IMR-90 (cell line): ENCODE measurements around the gene SLC9A7. TPM values are rescaled to one million over a fixed set of nuclear protein-coding genes. Genes with fewer than 3 reads are reported as not detected.

Source experiments
- ATAC-seq: fragments of 200-7000 bp; cut with Tn5 transposase; 2 replicates; pipeline ENCODE4 v1.9.1; 2020; ENCODE audit warnings: low read depth, mild to moderate bottlenecking, moderate library complexity
- BruUV-seq: library from RNA; stranded (reverse); fragments of 400-500 nt; replicated peaks from 2 replicates; lab custom pipeline; 2021; lab: Mats Ljungman, UMichigan
- CTCF ChIA-PET: fragments of 300-600 bp; formaldehyde crosslinking; extraction: SDS; loops from one replicate; lab custom pipeline; 2021; ENCODE audit warnings: antibody characterized with exemption; lab: Yijun Ruan, JAX
- POLR2A ChIA-PET: fragments of 300-600 bp; sonication (Branson Sonifier 250); formaldehyde crosslinking; loops from one replicate; lab custom pipeline; 2022; ENCODE audit warnings: antibody characterized with exemption; ENCODE audit not compliant: unreplicated experiment; lab: Charles Lee
- DNase-seq: peaks from one replicate; pipeline ENCODE4 v3.0.0; 2013
- H2AFZ ChIP-seq: replicated peaks from 2 replicates; pipeline ENCODE3; 2013; ENCODE audit warnings: low read length, mild to moderate bottlenecking; ENCODE audit not compliant: poor library complexity
- H2AK5ac ChIP-seq: 2 replicates; pipeline ENCODE4 v1.6.1; 2013; ENCODE audit warnings: low read depth, low read length, inconsistent platforms
- H2AK9ac ChIP-seq: replicated peaks from 2 replicates; pipeline ENCODE3; 2013; ENCODE audit warnings: mild to moderate bottlenecking, low read depth, low read length, moderate library complexity; ENCODE audit not compliant: poor library complexity
- H2BK120ac ChIP-seq: 2 replicates; pipeline ENCODE4 v1.6.1; 2013; ENCODE audit warnings: low read depth, low read length, inconsistent platforms
- H2BK15ac ChIP-seq: 3 replicates; pipeline ENCODE4 v1.6.1; 2013; ENCODE audit warnings: low read depth, low read length, inconsistent platforms
- H2BK20ac ChIP-seq: 2 replicates; pipeline ENCODE4 v1.6.1; 2013; ENCODE audit warnings: low read depth, mild to moderate bottlenecking, inconsistent platforms, low read length, moderate library complexity
- H2BK5ac ChIP-seq: 2 replicates; pipeline ENCODE4 v1.6.1; 2013; ENCODE audit warnings: mild to moderate bottlenecking, low read depth, low read length, inconsistent platforms; ENCODE audit not compliant: poor library complexity, severe bottlenecking
- H3K14ac ChIP-seq: replicated peaks from 2 replicates; pipeline ENCODE4 v1.6.1; 2013; ENCODE audit warnings: low read depth, low read length, inconsistent platforms
- H3K18ac ChIP-seq: 2 replicates; pipeline ENCODE4 v1.6.1; 2013; ENCODE audit warnings: low read depth, low read length, control low read depth
- H3K23ac ChIP-seq: 2 replicates; pipeline ENCODE4 v1.6.1; 2013; ENCODE audit warnings: low read depth, low read length, inconsistent platforms
- H3K27ac ChIP-seq: 2 replicates; pipeline ENCODE4 v1.5.1; 2013; ENCODE audit warnings: mild to moderate bottlenecking, control low read depth, low read length; ENCODE audit not compliant: insufficient read depth
- H3K27me3 ChIP-seq: 2 replicates; pipeline ENCODE4 v1.6.1; 2013; ENCODE audit warnings: low read length; ENCODE audit not compliant: control insufficient read depth, insufficient read depth
- H3K36me3 ChIP-seq: 2 replicates; pipeline ENCODE4 v1.6.1; 2013; ENCODE audit warnings: low read length, mixed read lengths; ENCODE audit not compliant: control insufficient read depth, insufficient read depth
- H3K4ac ChIP-seq: 2 replicates; pipeline ENCODE4 v1.6.1; 2013; ENCODE audit warnings: low read depth, low read length, inconsistent platforms
- H3K4me1 ChIP-seq: 2 replicates; pipeline ENCODE4 v1.6.1; 2013; ENCODE audit warnings: low read length, mixed read lengths; ENCODE audit not compliant: control insufficient read depth, insufficient read depth
- H3K4me2 ChIP-seq: 2 replicates; pipeline ENCODE4 v1.6.1; 2013; ENCODE audit warnings: low read depth, mild to moderate bottlenecking, control low read depth, low read length, moderate library complexity
- H3K4me3 ChIP-seq: 2 replicates; pipeline ENCODE4 v1.5.1; 2013; ENCODE audit warnings: low read depth, mild to moderate bottlenecking, control low read depth, low read length, moderate library complexity; ENCODE audit not compliant: insufficient read depth
- H3K56ac ChIP-seq: 2 replicates; pipeline ENCODE4 v1.6.1; 2013; ENCODE audit warnings: low read length, inconsistent platforms; ENCODE audit not compliant: insufficient read depth; ENCODE audit errors: extremely low read depth
- H3K79me1 ChIP-seq, 2 experiments: 2 replicates each; pipeline ENCODE4 v1.6.1; 2013; ENCODE audit warnings: low read length in 2 of 2, inconsistent platforms in 1 of 2, low read depth in 1 of 2
- H3K9ac ChIP-seq: 2 replicates; pipeline ENCODE4 v1.6.1; 2013; ENCODE audit warnings: low read depth, low read length, control low read depth
- H3K9me1 ChIP-seq: 2 replicates; pipeline ENCODE4 v1.6.1; 2013; ENCODE audit warnings: low read length, inconsistent platforms; ENCODE audit not compliant: insufficient read depth
- H3K9me3 ChIP-seq: 2 replicates; pipeline ENCODE4 v1.6.1; 2013; ENCODE audit warnings: low read length; ENCODE audit not compliant: control insufficient read depth, insufficient read depth
- H4K20me1 ChIP-seq: 2 replicates; pipeline ENCODE4 v1.6.1; 2013; ENCODE audit warnings: low read length, inconsistent platforms; ENCODE audit not compliant: insufficient read depth
- H4K5ac ChIP-seq: 2 replicates; pipeline ENCODE4 v1.6.1; 2013; ENCODE audit warnings: mild to moderate bottlenecking, low read depth, low read length, control low read depth
- H4K8ac ChIP-seq, 2 experiments: 2 replicates each; pipeline ENCODE4 v1.6.1; 2013; ENCODE audit warnings: low read depth in 2 of 2, low read length in 2 of 2, control low read depth in 1 of 2, inconsistent platforms in 1 of 2
- H4K91ac ChIP-seq: 2 replicates; pipeline ENCODE4 v1.6.1; 2013; ENCODE audit warnings: low read depth, low read length, inconsistent platforms; ENCODE audit not compliant: insufficient read depth
- CHD1 ChIP-seq: IDR thresholded peaks from 2 replicates; pipeline ENCODE4 v1.6.1; 2012; ENCODE audit warnings: low read depth, low read length, improper control_type of control experiment
- MAFK ChIP-seq: IDR thresholded peaks from 2 replicates; pipeline ENCODE4 v1.6.1; 2012; ENCODE audit warnings: low read depth, low read length, improper control_type of control experiment
- NFE2L2 ChIP-seq: fragments of 150-350 bp; IDR thresholded peaks from 2 replicates; pipeline ENCODE4 v1.6.1; 2016; ENCODE audit warnings: low read depth, mild to moderate bottlenecking, low read length
- RAD21 ChIP-seq: IDR thresholded peaks from 2 replicates; pipeline ENCODE4 v1.6.1; 2012; ENCODE audit warnings: low read length, improper control_type of control experiment
- RCOR1 ChIP-seq: IDR thresholded peaks from 2 replicates; pipeline ENCODE4 v1.6.1; 2012; ENCODE audit warnings: mild to moderate bottlenecking, low read length, improper control_type of control experiment; ENCODE audit not compliant: insufficient replicate concordance
- SMC3 ChIP-seq: fragments of 150-350 bp; IDR thresholded peaks from 2 replicates; pipeline ENCODE4 v1.6.1; 2016; ENCODE audit warnings: low read depth, mild to moderate bottlenecking, antibody characterized with exemption, low read length, moderate library complexity
- WGBS, 2 experiments: methylation state at CpG; one replicate each; pipeline versions ENCODE4 v1.1.5 to v1.1.7; 2013; ENCODE audit warnings: missing lambda C conversion rate in 2 of 2; ENCODE audit not compliant: insufficient read length in 1 of 2; ENCODE audit errors: extremely low coverage in 2 of 2; 5-methylcytosine and 5-hydroxymethylcytosine counted together
- dilution Hi-C: fragments of 300-500 bp; cut with HindIII; formaldehyde crosslinking; loops from one replicate; pipeline ENCODE4 v1.14.3; 2018; ENCODE audit warnings: low sequenced_read_pairs; ENCODE audit not compliant: unreplicated experiment
- in situ Hi-C: fragments of 300-500 bp; cut with MboI; formaldehyde crosslinking; loops from 3 replicates; pipeline ENCODE4 v1.14.3; 2019; ENCODE audit warnings: low sequenced_read_pairs, inconsistent platforms, mixed read lengths
- intact Hi-C: fragments of 100-400 bp; cut with micrococcal nuclease; formaldehyde crosslinking; loops from 2 replicates; pipeline ENCODE4 v1.10.0; 2022
- polyA plus RNA-seq, 3 experiments: library from polyadenylated mRNA; depleted of rRNA; stranded (reverse); fragments of >200 nt; gene quantifications; 2 replicates each; pipeline ENCODE4 v1.2.3, GENCODE V29; 2012; ENCODE audit warnings: low replicate concordance in 1 of 3
- total RNA-seq: library from RNA; depleted of rRNA; stranded (reverse); fragments of >200 nt; gene quantifications from 2 replicates; pipeline ENCODE4 v1.2.3, GENCODE V29; 2012

The SLC9A7 gene
- total and polyA plus RNA-seq, 2 of the 4 experiments (the other 2 are of a cell fraction), result 14.4 to 76.4 TPM

DNA sequence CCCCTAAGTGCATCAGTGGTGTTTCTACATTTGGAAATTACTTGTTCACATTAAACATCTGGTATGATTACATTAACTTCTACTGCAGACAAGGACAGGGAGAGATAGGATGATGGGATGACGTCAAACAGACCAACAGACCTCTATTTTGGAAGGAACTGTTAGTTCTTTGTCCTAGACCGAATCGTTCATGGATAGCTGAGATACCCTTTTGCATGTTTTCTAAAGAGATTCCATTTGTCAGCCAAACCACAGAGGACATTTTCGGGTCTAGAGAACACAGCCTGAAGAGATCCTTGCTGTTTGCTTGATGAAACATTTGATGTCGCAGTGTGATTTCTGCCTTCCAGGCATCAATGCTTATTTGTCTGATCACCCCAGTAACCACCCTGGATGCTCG, 157.6 kb downstream of the SLC9A7 start:
- Histone ChIP-seq H3K9me3 (no peaks in the 10 kb centered on the region), H2BK5ac (peak overlapping the region; percentile 40), H2BK120ac (no peak overlapping the region), H4K20me1 (no peaks in the 10 kb centered on the region), H3K4me1 (peaks cover 2% of the 10 kb centered on the region; the same call in 1 of the 2 replicates), H3K4me3 (no peak overlapping the region), H3K27ac (peak overlapping the region; percentile 55; the same call in 1 of the 2 replicates), H2AK9ac (no peak overlapping the region), H3K4me2 (no peak overlapping the region), H3K27me3 (peaks cover 2% of the 10 kb centered on the region; the same call in 1 of the 2 replicates), H3K14ac (no peak overlapping the region), H3K9me1 (no peaks in the 10 kb centered on the region), H3K79me1 (no peaks in the 10 kb centered on the region), H3K56ac (no peak overlapping the region), H2AK5ac (no peak overlapping the region), H3K23ac (no peak overlapping the region), H3K4ac (no peak overlapping the region), H2AFZ (no peak overlapping the region), H4K5ac (no peak overlapping the region), H3K18ac (no peak overlapping the region), H4K91ac (no peak overlapping the region), H4K8ac (no peak overlapping the region), H2BK20ac (no peak overlapping the region), H3K9ac (no peak overlapping the region), H2BK15ac (no peak overlapping the region), H3K36me3 (no peaks in the 10 kb centered on the region; the same call in 1 of the 2 replicates)
- ChIA-PET POLR2A (no interaction called here), CTCF (no interaction called here)
- no TSS peak for BruUV-seq
- TF ChIP-seq CHD1 (no peak), RCOR1 (no peak), SMC3 (no peak), NFE2L2 (no peak), MAFK (no peak), RAD21 (no peak)
- dilution Hi-C loops (no loop called here), in situ Hi-C loops (no loop called here), intact Hi-C loops (no loop called here)
- WGBS, 2 experiments, result no CpG with 5 or more reads among the region's 6 CpGs
- peak; percentile 69 for DNase-seq
- peak; percentile 32; the same call in 1 of the 2 replicates for ATAC-seq
